ENCODE measurements around the gene KIAA0930.

KIAA0930 gene

DNA sequence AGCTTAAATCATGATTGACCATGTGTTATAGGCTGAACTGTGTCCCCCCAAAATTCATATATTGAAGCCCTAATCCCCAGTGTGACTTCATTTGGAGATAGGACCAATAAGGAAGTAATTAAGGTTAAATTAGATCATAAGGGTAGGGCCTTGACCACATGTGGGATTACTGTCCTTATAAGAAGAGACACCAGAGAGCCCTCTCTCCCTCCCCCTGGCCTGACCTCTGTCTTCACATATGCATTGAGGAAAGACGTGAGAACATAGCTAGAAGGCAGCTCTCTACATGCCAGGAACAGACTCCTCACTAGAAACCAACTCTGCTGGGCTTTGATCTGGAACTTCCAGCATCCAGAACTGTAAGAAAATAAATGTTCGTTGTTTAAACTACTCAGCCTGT lies 90.6 kb downstream of the KIAA0930 start:
- DNase-seq (ENCODE audit: extremely low read depth in 1 of 2, low read depth in 1 of 2), result no peak

DNA sequence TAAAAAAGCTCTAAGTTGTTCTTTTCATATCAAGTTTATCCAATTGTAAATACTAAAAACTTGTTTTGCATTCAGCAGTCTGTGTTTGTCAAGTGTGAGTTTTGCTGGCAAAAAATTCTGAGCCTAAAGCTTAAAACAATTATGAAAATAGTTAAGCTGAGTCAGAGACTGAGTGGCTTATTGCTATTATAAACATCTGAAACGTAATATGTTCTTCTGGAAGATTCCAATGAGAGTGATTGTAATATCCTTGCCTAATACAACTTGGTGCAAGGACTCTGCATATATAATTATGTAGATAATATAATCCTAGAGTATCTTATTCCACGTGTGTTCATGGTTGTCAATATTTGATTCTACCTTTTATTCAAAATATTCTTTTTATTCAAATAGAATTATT lies 91.0 kb downstream of the KIAA0930 start:
- DNase-seq (ENCODE audit: extremely low read depth in 1 of 2, low read depth in 1 of 2), result no peak

DNA sequence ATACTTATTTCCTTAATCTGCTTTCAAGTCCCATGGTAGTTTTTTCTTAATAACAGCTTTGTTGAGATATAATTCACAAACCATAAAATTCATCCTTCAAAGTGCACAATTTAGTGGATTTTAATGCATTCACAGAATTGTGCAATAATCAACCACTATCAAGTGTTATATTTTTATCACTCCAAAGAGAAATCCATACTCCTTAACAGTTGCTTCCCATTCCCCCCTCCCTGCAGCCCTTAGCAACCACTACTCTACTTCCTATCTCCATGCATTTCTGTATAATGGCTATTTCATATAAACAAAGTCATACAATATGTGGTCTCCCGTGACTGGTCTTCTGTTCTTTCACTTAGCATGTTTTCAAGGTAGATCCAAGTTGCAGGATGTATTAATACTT lies 95.8 kb downstream of the KIAA0930 start:
- no peak for DNase-seq (ENCODE audit: extremely low read depth in 1 of 2, low read depth in 1 of 2)

DNA sequence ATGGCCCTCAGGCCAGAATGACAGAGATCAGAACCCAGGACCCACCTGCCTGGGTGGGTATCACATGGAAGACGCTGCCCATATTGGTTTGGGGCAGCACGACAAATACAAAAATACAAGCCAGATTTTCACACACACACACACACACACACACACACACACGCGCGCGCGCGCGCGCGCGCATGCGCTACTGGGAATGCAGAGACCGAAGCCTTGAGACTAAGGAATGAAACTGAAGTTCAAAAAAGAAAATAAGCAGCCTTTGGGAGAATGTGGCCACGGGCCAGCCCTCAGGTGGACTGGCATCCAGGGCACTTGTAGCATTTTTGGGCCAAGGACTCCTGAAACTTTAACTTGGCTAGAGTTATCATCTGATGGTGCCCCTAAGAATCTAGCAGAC lies 98.3 kb downstream of the KIAA0930 start:
- no peak for DNase-seq (ENCODE audit: extremely low read depth in 1 of 2, low read depth in 1 of 2)

Measured in stimulated activated CD8-positive, alpha-beta memory T cell treated with anti-CD3 and anti-CD28 coated beads, Interleukin-7, amount 100 ng/mL, for 48 hours (primary cell).